ENCODE measurements around the gene PLEKHA8.

The PLEKHA8 gene

GRCh38 chr7:30028216-30028748 lies at the start of gene PLEKHA8:
Gene PLEKHA8, plus strand, starts transcription at chr7:30028412. Its CDS starts 351 bp downstream, at chr7:30028763.
- peak; percentile 89 for DNase-seq (ENCODE audit: low read depth)

GRCh38 chr7:29980151-29980550 lies 48.1 kb upstream of the PLEKHA8 start:
- DNase-seq (ENCODE audit: low read depth), result no peak

- DNase-seq (ENCODE audit: low read depth), result peak; percentile 80
These were observed 41.1 kb upstream of the PLEKHA8 start for GRCh38 chr7:29987083-29987482.

GRCh38 chr7:29987811-29988317 lies 40.3 kb upstream of the PLEKHA8 start:
- peak; percentile 96 for DNase-seq (ENCODE audit: low read depth)

GRCh38 chr7:29988424-29989256 lies 39.6 kb upstream of the PLEKHA8 start:
- DNase-seq (ENCODE audit: low read depth), result peak; percentile 94

- peak; percentile 65 for DNase-seq (ENCODE audit: low read depth)
These were observed 38.8 kb upstream of the PLEKHA8 start, which contains the start of gene SCRN1 for GRCh38 chr7:29989257-29989995. Gene SCRN1, minus strand, starts transcription at chr7:29989801. Its CDS starts 20,734 bp downstream, at chr7:29969067.

GRCh38 chr7:29990931-29991330 lies 37.3 kb upstream of the PLEKHA8 start:
- no peak for DNase-seq (ENCODE audit: low read depth)

- DNase-seq (ENCODE audit: low read depth), result no peak
These were observed 36.3 kb upstream of the PLEKHA8 start for GRCh38 chr7:29991937-29992336.

- DNase-seq (ENCODE audit: low read depth), result no peak
These were observed 35.1 kb upstream of the PLEKHA8 start for GRCh38 chr7:29993140-29993539.

GRCh38 chr7:29995652-29996051 lies 32.6 kb upstream of the PLEKHA8 start:
- peak; percentile 39 for DNase-seq (ENCODE audit: low read depth)

- DNase-seq (ENCODE audit: low read depth), result no peak
These were observed 31.9 kb upstream of the PLEKHA8 start for GRCh38 chr7:29996321-29996720.

- DNase-seq (ENCODE audit: low read depth), result no peak
These were observed 29.7 kb upstream of the PLEKHA8 start for GRCh38 chr7:29998489-29998888.

- no peak for DNase-seq (ENCODE audit: low read depth)
These were observed 26.2 kb upstream of the PLEKHA8 start for GRCh38 chr7:30001998-30002397.

GRCh38 chr7:30003098-30003497 lies 25.1 kb upstream of the PLEKHA8 start:
- no peak for DNase-seq (ENCODE audit: low read depth)

GRCh38 chr7:30005464-30005863 lies 22.7 kb upstream of the PLEKHA8 start:
- no peak for DNase-seq (ENCODE audit: low read depth)

- DNase-seq (ENCODE audit: low read depth), result no peak
These were observed 18.2 kb upstream of the PLEKHA8 start for GRCh38 chr7:30010021-30010420.

GRCh38 chr7:30012757-30013156 lies 15.5 kb upstream of the PLEKHA8 start:
- no peak for DNase-seq (ENCODE audit: low read depth)

- no peak for DNase-seq (ENCODE audit: low read depth)
These were observed 9.8 kb upstream of the PLEKHA8 start for GRCh38 chr7:30018451-30018850.

GRCh38 chr7:30019387-30019786 lies 8.8 kb upstream of the PLEKHA8 start:
- DNase-seq (ENCODE audit: low read depth), result peak; percentile 19

- peak; percentile 40 for DNase-seq (ENCODE audit: low read depth)
These were observed 8.3 kb upstream of the PLEKHA8 start for GRCh38 chr7:30019960-30020359.

GRCh38 chr7:30020535-30020934 lies 7.7 kb upstream of the PLEKHA8 start:
- no peak for DNase-seq (ENCODE audit: low read depth)

GRCh38 chr7:30022991-30023390 lies 5.2 kb upstream of the PLEKHA8 start:
- no peak for DNase-seq (ENCODE audit: low read depth)

- DNase-seq (ENCODE audit: low read depth), result no peak
These were observed 4.7 kb upstream of the PLEKHA8 start for GRCh38 chr7:30023524-30023923.

All from ELR (cell line).